Measurements from ENCODE around the gene ZNG1A. TPM values are rescaled to one million over a fixed set of nuclear protein-coding genes. Genes with fewer than 3 reads are reported as not detected.

Gene ZNG1A
- total and polyA plus RNA-seq, 9 of the 15 experiments (the other 6 are each of a cell fraction or from before 2014, with no cell fraction given): 20.7 to 90.6 (median 41.7) TPM

GRCh38 chr9:215631-216155 lies 36.8 kb upstream of the ZNG1A start:
- BruUV-seq (replicated peaks): TSS peak; percentile 48
- intact Hi-C loops (cut with micrococcal nuclease): loop anchor here (5.0 to 10.0 kb wide), 2 partner anchors 37 to 89 kb away; no protein-coding TSS in a partner anchor
- CTCF ChIA-PET (ENCODE audit: low intra/inter-chr PET ratio): no interaction called here
- Histone ChIP-seq H2AFZ (ENCODE audit: low read depth, low read length) (peak overlapping the region; percentile 90), H3K9ac (ENCODE audit: insufficient read depth in 1 of 2, low read depth in 2 of 2, low read length in 2 of 2) (peak overlapping the region in 1 of 2 experiments; percentile 84; a peak in 2 of 4 replicates), H3K27me3 (ENCODE audit: control insufficient read depth in 2 of 2, insufficient read depth in 2 of 2, low read length in 2 of 2) (no peaks in the 10 kb centered on the region), H3K79me2 (ENCODE audit: control insufficient read depth, insufficient read depth, low read length) (peaks cover 40% of the 10 kb centered on the region), H3K4me2 (ENCODE audit: insufficient read depth, low read length) (peak overlapping the region; percentile 81), H3K36me3 (ENCODE audit: control insufficient read depth, insufficient read depth, low read length) (no peaks in the 10 kb centered on the region), H4K20me1 (replicated peaks; ENCODE audit: control insufficient read depth, insufficient read depth, low read length) (no peaks in the 10 kb centered on the region), H3K9me1 (ENCODE audit: control insufficient read depth, insufficient read depth, low read length) (no peaks in the 10 kb centered on the region), H3K9me3 (replicated peaks; ENCODE audit: control insufficient read depth, insufficient read depth, low read depth, low read length) (no peaks in the 10 kb centered on the region), H3K4me1 (replicated peaks in 1 of 2; ENCODE audit: control insufficient read depth in 2 of 2, insufficient read depth in 2 of 2, low read length in 2 of 2) (peaks cover 19 to 35% of the 10 kb centered on the region in 2 experiments; a peak in 4 of 5 replicates), H3K27ac (ENCODE audit: extremely low read depth, low read depth, low read length) (peak overlapping the region; percentile 92), H3K4me3 (peak overlapping the region; percentile 57)
- FAIRE-seq: no peak
- no peak for ATAC-seq
- WGBS (ENCODE audit: insufficient coverage, low coverage, missing lambda C conversion rate): 8% methylated on average over 6 of the region's 6 CpGs
- no peak for DNase-seq (ENCODE audit: extremely low read depth in 1 of 4, low spot score in 3 of 4)
- in situ Hi-C loops (cut with MboI): no loop called here
- POLR2A ChIA-PET: interaction anchor here (0.8 to 3.4 kb wide), 9 partner anchors 8 to 91 kb away, joined by 3 to 21 read pairs (median 4); no protein-coding TSS in a partner anchor
- TF ChIP-seq MNT (conservative IDR thresholded peaks at IDR 0.05): no peak
- TF ChIP-seq ZBTB9 (CRISPR knock-in tag; IDR thresholded peaks at IDR 0.05): no peak
- TF ChIP-seq CEBPB (tag; IDR thresholded peaks at IDR 0.05): peak; percentile 42; the same call in 1 of the 2 replicates
- no peak for TF ChIP-seq GTF2B (IDR thresholded peaks at IDR 0.05; ENCODE audit: extremely low read depth, insufficient read length)
- TF ChIP-seq MAFG (tag; conservative IDR thresholded peaks at IDR 0.05): peak; percentile 26; the same call in 1 of the 2 replicates
- TF ChIP-seq SRF (CRISPR knock-in tag; IDR thresholded peaks at IDR 0.05): no peak
- no peak for TF ChIP-seq REST (IDR thresholded peaks at IDR 0.05; ENCODE audit: borderline replicate concordance)
- no peak for TF ChIP-seq REST (CRISPR knock-in tag; IDR thresholded peaks at IDR 0.05; ENCODE audit: low read depth)
- no peak for TF ChIP-seq DACH1 (IDR thresholded peaks at IDR 0.05; ENCODE audit: partially characterized antibody)
